HepG2 (cell line): ENCODE measurements around the gene CSE1L.

Experiments used
- MAZ ChIP-seq, 2 experiments: sonication (generic) in 1 of 2; formaldehyde crosslinking in 1 of 2; IDR thresholded peaks; 2 replicates each; pipeline versions ENCODE4 v1.5.0 to v1.6.1; 2012 to 2020; ENCODE audit warnings: low read depth in 2 of 2, mild to moderate bottlenecking in 2 of 2, borderline replicate concordance in 1 of 2, improper control_type of control experiment in 1 of 2, low read length in 1 of 2, missing genetic modification reagents in 1 of 2, moderate library complexity in 1 of 2
- ZNF678 ChIP-seq: sonication (generic); formaldehyde crosslinking; IDR thresholded peaks from 2 replicates; pipeline ENCODE4 v1.4.0; 2020; ENCODE audit warnings: mild to moderate bottlenecking, missing genetic modification reagents
- TF ChIP-seq, protein P1 (sequence below): sonication (generic); formaldehyde crosslinking; IDR thresholded peaks from 2 replicates; pipeline ENCODE4 v1.5.1; 2020; ENCODE audit warnings: mild to moderate bottlenecking, missing genetic modification reagents
- TF ChIP-seq, protein P2 (sequence below): sonication (generic); formaldehyde crosslinking; IDR thresholded peaks from 2 replicates; pipeline ENCODE4 v1.4.0; 2020; ENCODE audit warnings: missing genetic modification reagents
- TF ChIP-seq, protein P3 (sequence below): sonication (generic); formaldehyde crosslinking; IDR thresholded peaks from 2 replicates; pipeline ENCODE4 v1.4.0; 2020; ENCODE audit warnings: missing genetic modification reagents

DNA sequence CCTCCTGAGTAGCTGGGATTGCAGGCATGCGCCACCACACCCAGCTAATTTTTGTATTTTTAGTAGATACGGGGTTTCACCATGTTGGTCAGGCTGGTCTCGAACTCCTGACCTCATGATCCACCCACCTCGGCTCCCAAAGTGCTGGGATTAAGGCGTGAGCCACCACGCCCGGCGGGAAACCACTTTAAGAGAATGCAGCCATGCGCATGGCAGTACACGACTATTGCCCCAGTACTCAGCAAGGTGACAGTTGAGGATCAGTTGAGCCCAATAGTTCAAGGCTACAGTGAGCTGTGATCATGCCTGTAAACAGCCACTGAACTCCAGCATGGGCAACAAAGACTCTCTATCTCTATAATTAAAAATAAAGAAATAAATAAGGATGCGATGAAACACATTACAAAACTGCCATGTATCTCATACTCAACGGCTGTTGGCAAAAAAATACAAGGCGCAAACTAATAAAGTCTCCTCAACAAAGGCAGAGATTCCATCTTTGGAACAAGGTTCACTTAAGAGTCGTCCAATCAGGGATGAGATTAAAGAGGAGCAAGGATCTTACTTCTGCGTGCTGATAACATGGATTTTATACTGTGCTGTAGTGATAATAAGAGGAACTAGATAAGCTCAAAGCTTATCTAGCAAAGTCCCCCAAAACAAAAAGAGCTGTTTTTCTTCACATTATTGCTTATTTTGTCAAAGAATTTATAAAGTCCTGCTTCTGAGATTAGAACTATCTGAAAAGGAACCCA lies 90.9 kb downstream of the CSE1L start:
- no peak for TF ChIP-seq ZNF678 (CRISPR knock-in tag)
- TF ChIP-seq MAZ (IDR thresholded peaks at IDR 0.05; ENCODE audit: borderline replicate concordance, low read depth, low read length), result no peak
- no peak for TF ChIP-seq MAZ (CRISPR knock-in tag; IDR thresholded peaks at IDR 0.05; ENCODE audit: low read depth)
- TF ChIP-seq, protein P1, sequence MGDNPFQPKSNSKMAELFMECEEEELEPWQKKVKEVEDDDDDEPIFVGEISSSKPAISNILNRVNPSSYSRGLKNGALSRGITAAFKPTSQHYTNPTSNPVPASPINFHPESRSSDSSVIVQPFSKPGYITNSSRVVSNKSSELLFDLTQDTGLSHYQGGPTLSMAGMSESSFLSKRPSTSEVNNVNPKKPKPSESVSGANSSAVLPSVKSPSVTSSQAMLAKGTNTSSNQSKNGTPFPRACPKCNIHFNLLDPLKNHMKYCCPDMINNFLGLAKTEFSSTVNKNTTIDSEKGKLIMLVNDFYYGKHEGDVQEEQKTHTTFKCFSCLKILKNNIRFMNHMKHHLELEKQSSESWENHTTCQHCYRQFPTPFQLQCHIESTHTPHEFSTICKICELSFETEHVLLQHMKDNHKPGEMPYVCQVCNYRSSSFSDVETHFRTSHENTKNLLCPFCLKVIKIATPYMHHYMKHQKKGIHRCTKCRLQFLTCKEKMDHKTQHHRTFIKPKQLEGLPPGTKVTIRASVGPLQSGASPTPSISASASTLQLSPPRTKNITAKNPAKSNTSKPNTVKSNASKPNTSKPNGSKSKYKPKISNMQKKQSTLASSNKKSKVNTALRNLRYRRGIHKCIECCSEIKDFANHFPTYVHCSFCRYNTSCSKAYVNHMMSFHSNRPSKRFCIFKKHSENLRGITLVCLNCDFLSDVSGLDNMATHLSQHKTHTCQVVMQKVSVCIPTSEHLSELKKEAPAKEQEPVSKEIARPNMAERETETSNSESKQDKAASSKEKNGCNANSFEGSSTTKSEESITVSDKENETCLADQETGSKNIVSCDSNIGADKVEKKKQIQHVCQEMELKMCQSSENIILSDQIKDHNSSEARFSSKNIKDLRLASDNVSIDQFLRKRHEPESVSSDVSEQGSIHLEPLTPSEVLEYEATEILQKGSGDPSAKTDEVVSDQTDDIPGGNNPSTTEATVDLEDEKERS (CRISPR knock-in tag), result no peak
- TF ChIP-seq, protein P2, sequence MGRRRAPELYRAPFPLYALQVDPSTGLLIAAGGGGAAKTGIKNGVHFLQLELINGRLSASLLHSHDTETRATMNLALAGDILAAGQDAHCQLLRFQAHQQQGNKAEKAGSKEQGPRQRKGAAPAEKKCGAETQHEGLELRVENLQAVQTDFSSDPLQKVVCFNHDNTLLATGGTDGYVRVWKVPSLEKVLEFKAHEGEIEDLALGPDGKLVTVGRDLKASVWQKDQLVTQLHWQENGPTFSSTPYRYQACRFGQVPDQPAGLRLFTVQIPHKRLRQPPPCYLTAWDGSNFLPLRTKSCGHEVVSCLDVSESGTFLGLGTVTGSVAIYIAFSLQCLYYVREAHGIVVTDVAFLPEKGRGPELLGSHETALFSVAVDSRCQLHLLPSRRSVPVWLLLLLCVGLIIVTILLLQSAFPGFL, result no peak
- TF ChIP-seq, protein P3, sequence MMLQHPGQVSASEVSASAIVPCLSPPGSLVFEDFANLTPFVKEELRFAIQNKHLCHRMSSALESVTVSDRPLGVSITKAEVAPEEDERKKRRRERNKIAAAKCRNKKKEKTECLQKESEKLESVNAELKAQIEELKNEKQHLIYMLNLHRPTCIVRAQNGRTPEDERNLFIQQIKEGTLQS (CRISPR knock-in tag), result no peak
